NB4 (cell line): ENCODE data around the gene SH2D3C.

ENCODE experiments used
- CTCF ChIP-seq: IDR thresholded peaks from one replicate; pipeline ENCODE4 v1.5.1; 2012; ENCODE audit warnings: low read depth, low read length
- MYC ChIP-seq: IDR thresholded peaks from 2 replicates; pipeline ENCODE4 v1.6.1; 2011; ENCODE audit warnings: low read depth, low read length
- POLR2A ChIP-seq: IDR thresholded peaks from 2 replicates; pipeline ENCODE4 v1.6.1; 2011; ENCODE audit warnings: mild to moderate bottlenecking; ENCODE audit not compliant: insufficient read length; ENCODE audit errors: extremely low read depth

- no peak for TF ChIP-seq CTCF
- TF ChIP-seq POLR2A: no peak
- TF ChIP-seq MYC: no peak
These were observed 1.8 kb upstream of the SH2D3C start for GRCh38 chr9:127780126-127780885.
